B cell (primary cell): ENCODE results near the gene HS3ST5. TPM values are rescaled to one million over a fixed set of nuclear protein-coding genes. Genes with fewer than 3 reads are reported as not detected.

Source experiments
- ATAC-seq: fragments of 200-7000 bp; cut with Tn5 transposase; one replicate; pipeline ENCODE4 v1.10.0; 2021; ENCODE audit warnings: low read depth, mild to moderate bottlenecking, moderate number of reproducible peaks, moderate library complexity
- CTCF ChIA-PET: fragments of 350-600 bp; sonication (Branson Sonifier 250); formaldehyde crosslinking; loops from one replicate; lab custom pipeline; 2021; ENCODE audit warnings: antibody characterized with exemption, inconsistent platforms; lab: Charles Lee
- POLR2A ChIA-PET: fragments of 350-600 bp; sonication (Branson Sonifier 250); formaldehyde crosslinking; loops from one replicate; lab custom pipeline; 2021; ENCODE audit warnings: antibody characterized with exemption; lab: Charles Lee
- DNase-seq: peaks from one replicate; pipeline ENCODE4 v3.0.0; 2013
- H2AFZ ChIP-seq: 2 replicates; pipeline ENCODE4 v1.6.1; 2012; ENCODE audit warnings: mild to moderate bottlenecking, low read depth, low read length; ENCODE audit not compliant: insufficient read depth, poor library complexity, severe bottlenecking
- H3K27ac ChIP-seq, 2 donors: 1 replicate in 1 of 2; 2 replicates in 1 of 2; pipeline ENCODE4 v1.5.1; 2012 to 2013; ENCODE audit warnings: low read length in 2 of 2, mild to moderate bottlenecking in 2 of 2, moderate library complexity in 1 of 2
- H3K27me3 ChIP-seq, 4 experiments: fragments of 200-600 bp in 1 of 4; sonication (generic) in 1 of 4; replicated peaks in 1 of 4; 1 replicate in 2 of 4; 2 replicates in 2 of 4; pipeline versions ENCODE4 v1.6.1 to v1.7.0; 2013 to 2016; ENCODE audit warnings: low read length in 3 of 4, mild to moderate bottlenecking in 2 of 4, mixed read lengths in 1 of 4, moderate library complexity in 1 of 4; ENCODE audit not compliant: insufficient read depth in 4 of 4, control insufficient read depth in 3 of 4; ENCODE audit errors: control extremely low read depth in 1 of 4
- H3K36me3 ChIP-seq, 2 experiments: replicated peaks in 1 of 2; 1 replicate in 1 of 2; 2 replicates in 1 of 2; pipeline versions ENCODE4 v1.6.1 to v1.7.1; 2013; ENCODE audit warnings: low read length in 1 of 2; ENCODE audit not compliant: insufficient read depth in 2 of 2, control insufficient read depth in 1 of 2; ENCODE audit errors: control extremely low read depth in 1 of 2, extremely low read depth in 1 of 2
- H3K4me1 ChIP-seq, 2 donors: fragments of 200-600 bp in 1 of 2; sonication (generic) in 1 of 2; 1 replicate in 1 of 2; 2 replicates in 1 of 2; pipeline versions ENCODE4 v1.5.1 to v1.6.1; 2013 to 2017; ENCODE audit warnings: low read length in 2 of 2; ENCODE audit not compliant: control insufficient read depth in 2 of 2, insufficient read depth in 2 of 2
- H3K4me2 ChIP-seq: replicated peaks from 2 replicates; pipeline ENCODE3; 2012; ENCODE audit warnings: mild to moderate bottlenecking, low read depth, low read length; ENCODE audit not compliant: poor library complexity, severe bottlenecking
- H3K4me3 ChIP-seq, 5 experiments: fragments of 200-600 bp in 1 of 5; sonication (generic) in 1 of 5; 1 replicate in 3 of 5; 2 replicates in 2 of 5; pipeline versions ENCODE4 v1.5.1 to v1.7.0; 2011 to 2016; ENCODE audit warnings: low read length in 4 of 5, mild to moderate bottlenecking in 4 of 5, low read depth in 2 of 5, control low read depth in 1 of 5, moderate library complexity in 1 of 5; ENCODE audit not compliant: insufficient read depth in 1 of 5; ENCODE audit errors: control extremely low read depth in 1 of 5, extremely low read depth in 1 of 5
- H3K79me2 ChIP-seq: fragments of 200-600 bp; sonication (generic); one replicate; pipeline ENCODE4 v1.6.0; 2016; ENCODE audit warnings: low read length; ENCODE audit not compliant: control insufficient read depth, insufficient read depth
- H3K9ac ChIP-seq: fragments of 200-600 bp; sonication (generic); 2 replicates; pipeline ENCODE4 v1.6.1; 2017; ENCODE audit warnings: mild to moderate bottlenecking, low read length, moderate library complexity
- H3K9me3 ChIP-seq, 3 donors: one replicate each; pipeline versions ENCODE4 v1.6.1 to v1.7.1; 2013; ENCODE audit warnings: low read length in 2 of 3; ENCODE audit not compliant: control insufficient read depth in 2 of 3, insufficient read depth in 1 of 3; ENCODE audit errors: control extremely low read depth in 1 of 3
- H4K20me1 ChIP-seq: 2 replicates; pipeline ENCODE4 v1.6.0; 2012; ENCODE audit warnings: mild to moderate bottlenecking, low read length; ENCODE audit not compliant: insufficient read depth, control insufficient read depth, poor library complexity, severe bottlenecking
- H3K27ac Mint-ChIP-seq: one replicate; pipeline ENCODE4 v1.8.0; 2021; ENCODE audit warnings: mixed read lengths
- H3K27me3 Mint-ChIP-seq: one replicate; pipeline ENCODE4 v1.8.0; 2021; ENCODE audit warnings: mixed read lengths
- H3K4me1 Mint-ChIP-seq: one replicate; pipeline ENCODE4 v1.8.0; 2021; ENCODE audit warnings: mixed read lengths
- H3K4me3 Mint-ChIP-seq: one replicate; pipeline ENCODE4 v1.8.0; 2021; ENCODE audit warnings: mixed read lengths
- H3K9me3 Mint-ChIP-seq: one replicate; pipeline ENCODE4 v1.8.0; 2022; ENCODE audit warnings: mixed read lengths; ENCODE audit not compliant: insufficient read depth
- CTCF ChIP-seq: fragments of 200-600 bp; IDR thresholded peaks from one replicate; pipeline ENCODE4 v1.8.0; 2022; ENCODE audit warnings: antibody characterized with exemption, mild to moderate bottlenecking
- EZH2 ChIP-seq: IDR thresholded peaks from 2 replicates; pipeline ENCODE4 v1.6.1; 2012; ENCODE audit warnings: borderline replicate concordance, low read depth, mild to moderate bottlenecking, moderate library complexity, low read length; ENCODE audit not compliant: insufficient read depth, poor library complexity, severe bottlenecking
- WGBS: methylation state at CpG from one replicate; pipeline ENCODE4 v1.1.5; 2013; ENCODE audit warnings: missing lambda C conversion rate; ENCODE audit not compliant: insufficient coverage; 5-methylcytosine and 5-hydroxymethylcytosine counted together
- intact Hi-C: fragments of 100-400 bp; cut with micrococcal nuclease; formaldehyde crosslinking; loops from one replicate; pipeline ENCODE4 v1.10.0; 2022
- polyA plus RNA-seq: library from polyadenylated mRNA; depleted of rRNA; stranded (reverse); fragments of >200 nt; gene quantifications from 2 replicates; pipeline ENCODE4 v1.2.3, GENCODE V29; 2012
- total RNA-seq, 2 donors: library from RNA; stranded (reverse); fragments of 120-200 nt in 1 of 2; gene quantifications; 1 replicate in 1 of 2; 2 replicates in 1 of 2; pipeline versions ENCODE4 v1.2.3 to v1.2.4, GENCODE V29; 2013 to 2022

The HS3ST5 gene
- total and polyA plus RNA-seq, 2 donors (not counting 1 experiment from before 2014, with no cell fraction given), result not detected

GRCh38 chr6:114267897-114268296 lies 74.9 kb downstream of the HS3ST5 start:
- H3K36me3 ChIP-seq, result no peaks in the 10 kb centered on the region
- 75% methylated on average over 2 of the region's 3 CpGs for WGBS
- ChIA-PET POLR2A (no interaction called here), CTCF (interaction anchor here (1.0 kb wide), 1 partner anchor 35 kb away, joined by 3 read pairs; no protein-coding TSS in a partner anchor)
- no peak overlapping the region for H3K27ac ChIP-seq
- Mint-ChIP-seq H3K9me3 (peaks cover 2% of the 10 kb centered on the region), H3K4me1 (no peaks in the 10 kb centered on the region), H3K4me3 (no peak overlapping the region), H3K27me3 (peaks cover 2% of the 10 kb centered on the region), H3K27ac (no peak overlapping the region)
- H2AFZ ChIP-seq, result no peak overlapping the region
- ATAC-seq (no peak), DNase-seq (no peak)
- H3K79me2 ChIP-seq, result no peaks in the 10 kb centered on the region
- H3K27me3 ChIP-seq, result no peaks in the 10 kb centered on the region
- no peak overlapping the region for H3K4me3 ChIP-seq
- H3K4me1 ChIP-seq, result no peaks in the 10 kb centered on the region
- H3K9me3 ChIP-seq, result peaks cover 0 to 2% (median 0%) of the 10 kb centered on the region in 3 donors
- TF ChIP-seq EZH2 (no peak), CTCF (no peak)
- intact Hi-C loops, result no loop called here
- H3K9ac ChIP-seq, result no peak overlapping the region
- H4K20me1 ChIP-seq, result no peaks in the 10 kb centered on the region
- no peak overlapping the region for H3K4me2 ChIP-seq

DNA sequence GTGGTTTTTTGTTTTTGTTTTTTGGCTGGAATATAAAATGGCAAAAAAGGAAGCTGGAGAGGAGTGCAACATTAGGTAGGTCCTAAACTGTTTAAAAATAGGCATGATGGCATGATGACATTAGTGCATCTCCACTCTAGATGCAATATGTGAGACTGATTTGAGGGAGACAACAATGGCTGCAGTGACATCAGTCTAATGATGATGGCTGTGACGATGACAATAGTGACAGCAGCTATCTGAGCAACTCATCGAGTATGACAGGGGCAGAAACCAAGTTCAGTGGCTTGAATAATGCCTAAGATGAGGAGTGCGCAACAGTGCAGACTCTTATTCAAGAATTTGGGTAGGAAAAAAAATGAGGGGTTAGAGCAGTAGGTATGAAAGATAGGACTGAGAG lies 82.0 kb downstream of the HS3ST5 start:
- TF ChIP-seq CTCF (no peak), EZH2 (no peak)
- Histone ChIP-seq H3K9me3 (no peaks in the 10 kb centered on the region), H3K4me2 (no peak overlapping the region), H3K4me3 (no peak overlapping the region), H3K27me3 (no peaks in the 10 kb centered on the region), H3K9ac (no peak overlapping the region), H3K4me1 (no peaks in the 10 kb centered on the region), H4K20me1 (no peaks in the 10 kb centered on the region), H3K27ac (no peak overlapping the region), H3K36me3 (no peaks in the 10 kb centered on the region), H2AFZ (no peak overlapping the region), H3K79me2 (no peaks in the 10 kb centered on the region)
- WGBS, result 81% methylated on average over 3 of the region's 3 CpGs
- Mint-ChIP-seq H3K4me1 (no peaks in the 10 kb centered on the region), H3K4me3 (no peak overlapping the region), H3K27ac (no peak overlapping the region), H3K9me3 (no peaks in the 10 kb centered on the region), H3K27me3 (peaks cover 2% of the 10 kb centered on the region)
- ChIA-PET CTCF (no interaction called here), POLR2A (no interaction called here)
- DNase-seq, result no peak
- ATAC-seq, result no peak
- intact Hi-C loops, result no loop called here
